ENCODE data around the gene JAKMIP1. TPM values are rescaled to one million over a fixed set of nuclear protein-coding genes. Genes with fewer than 3 reads are reported as not detected.

JAKMIP1 gene
- polyA plus RNA-seq, 10 donors, result 0.15 to 0.46 (median 0.16) TPM; not detected in 7

DNA sequence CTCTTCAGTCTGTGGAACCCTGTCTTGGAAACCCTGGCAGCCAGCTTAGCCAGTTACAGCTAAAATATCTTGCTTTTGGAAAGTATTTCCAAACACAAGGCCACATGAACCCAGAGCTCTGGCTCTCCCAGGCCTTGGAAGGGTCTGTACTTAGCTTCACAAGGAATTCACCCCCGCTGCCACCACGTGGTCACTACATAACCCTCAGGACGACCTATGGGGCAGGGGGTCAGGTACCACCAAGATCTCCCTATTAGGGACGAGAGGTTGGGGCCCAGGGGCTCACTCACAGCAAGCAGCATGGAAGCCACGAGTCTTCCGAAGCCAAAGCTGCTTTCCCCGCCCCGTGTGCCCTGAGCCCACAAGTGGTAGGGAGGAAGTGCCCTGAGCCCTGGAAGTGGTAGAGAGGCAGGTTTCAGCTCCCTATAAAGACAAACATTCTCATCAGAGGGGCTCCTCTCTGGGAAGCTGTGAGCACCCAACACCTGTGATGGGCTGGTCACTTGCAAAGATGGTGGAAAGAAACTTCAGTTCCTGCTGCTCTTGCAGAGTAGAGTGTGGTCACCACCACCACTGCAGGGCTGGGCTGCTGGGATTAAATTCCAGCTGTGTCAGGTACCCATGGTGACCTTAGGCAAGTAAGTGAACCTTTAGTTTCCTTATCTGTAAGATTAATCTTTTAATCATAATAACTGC, 4.7 kb upstream of the JAKMIP1 start:
- DNase-seq, result no peak

GRCh38 chr4:6204098-6204497, 3.7 kb upstream of the JAKMIP1 start:
- DNase-seq, result no peak

GRCh38 chr4:6201580-6202091, 1.3 kb upstream of the JAKMIP1 start:
- no peak for DNase-seq

- no peak for DNase-seq
Measured at GRCh38 chr4:6200922-6201362, 593 bp upstream of the JAKMIP1 start.

DNA sequence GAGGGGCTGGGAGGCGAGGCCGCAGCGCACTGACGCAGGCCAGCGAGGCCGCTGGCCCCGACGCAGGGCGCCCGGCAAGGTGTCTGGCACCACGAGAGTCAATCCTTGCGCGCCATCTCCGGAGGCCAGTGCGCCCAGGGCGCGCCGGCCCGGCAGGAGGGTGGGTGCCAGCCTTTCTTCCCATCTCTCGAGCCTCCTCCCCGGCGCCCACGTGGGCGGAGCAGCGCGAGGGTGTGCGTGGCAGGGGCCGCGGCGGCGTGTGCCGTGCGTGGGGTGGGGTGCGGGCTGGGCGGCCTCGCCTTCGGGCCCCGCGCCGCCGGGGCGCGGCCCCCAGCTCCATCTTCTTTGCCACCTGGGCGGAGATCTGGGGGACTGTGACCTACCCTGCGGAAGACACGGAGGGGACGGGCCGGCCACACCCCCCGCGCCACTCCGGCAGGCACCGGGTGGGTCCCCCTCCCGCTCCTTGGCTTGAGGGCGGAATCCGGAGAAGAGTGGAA, 877 bp downstream of the JAKMIP1 start:
- no peak for DNase-seq

- peak in 1 of 3 donors; percentile 23 for DNase-seq
Measured at GRCh38 chr4:6198768-6199421, 1.5 kb downstream of the JAKMIP1 start.

DNA sequence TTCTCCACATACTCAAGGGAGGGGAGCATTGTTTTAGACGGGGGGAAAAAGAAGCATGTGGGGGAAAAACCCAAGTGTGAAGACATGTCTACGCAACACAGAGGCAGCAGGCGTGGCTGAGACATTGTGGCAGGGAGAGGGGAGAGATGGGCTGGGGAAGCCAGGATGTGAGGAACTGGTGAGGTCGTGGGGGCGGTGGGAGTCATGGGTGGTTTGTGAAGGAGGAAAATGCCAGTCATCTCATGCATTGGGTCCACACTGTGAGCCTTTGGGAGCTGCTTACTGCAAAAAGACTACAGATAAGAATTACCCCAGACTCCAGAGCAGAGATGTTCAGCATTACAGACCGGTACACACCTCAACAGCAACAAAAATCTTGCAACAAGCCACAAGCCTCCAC, 2.1 kb downstream of the JAKMIP1 start:
- no peak for DNase-seq

GRCh38 chr4:6197433-6198174, 2.7 kb downstream of the JAKMIP1 start:
- no peak for DNase-seq

DNA sequence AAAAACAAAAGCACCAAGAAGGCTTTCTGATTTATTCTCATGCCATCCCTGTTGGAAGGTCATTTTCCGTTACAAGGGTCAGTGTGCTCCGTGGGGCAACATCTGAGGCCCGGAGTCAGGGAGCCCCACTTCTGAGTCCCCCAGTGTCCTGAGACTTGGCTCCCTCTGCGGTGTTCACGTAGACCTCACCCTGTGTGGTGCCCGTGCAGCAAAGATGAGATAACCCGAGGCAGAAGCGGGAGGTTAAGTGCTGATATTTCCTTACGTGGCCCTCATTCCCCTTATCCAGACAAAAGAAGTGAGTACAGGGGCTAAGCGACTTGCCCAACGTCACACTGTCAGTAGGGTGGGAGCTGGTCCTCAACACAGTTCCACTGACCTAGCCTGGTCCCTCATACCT, 3.5 kb downstream of the JAKMIP1 start:
- DNase-seq, result no peak

DNA sequence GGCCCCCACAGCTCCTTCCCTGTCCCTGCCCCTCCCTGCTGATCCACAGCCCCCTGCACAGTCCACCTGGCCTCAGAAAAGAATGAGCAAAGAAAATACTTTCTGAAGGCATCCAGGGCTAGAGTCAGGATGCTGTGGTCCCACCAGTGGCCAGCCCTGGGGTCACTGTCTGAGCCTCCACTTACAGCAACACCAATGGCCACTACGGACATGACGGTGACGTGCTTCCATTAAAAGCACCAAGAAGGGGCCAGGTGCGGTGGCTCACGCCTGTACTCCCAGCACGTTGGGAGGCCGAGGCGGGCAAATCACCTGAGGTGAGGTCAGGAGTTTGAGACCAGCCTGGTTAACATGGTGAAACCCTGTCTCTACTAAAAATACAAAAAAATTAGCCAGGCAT, 4.0 kb downstream of the JAKMIP1 start:
- no peak for DNase-seq

GRCh38 chr4:6195602-6196319, 4.6 kb downstream of the JAKMIP1 start:
- no peak for DNase-seq

GRCh38 chr4:6194458-6195195, 5.7 kb downstream of the JAKMIP1 start:
- DNase-seq, result no peak

DNA sequence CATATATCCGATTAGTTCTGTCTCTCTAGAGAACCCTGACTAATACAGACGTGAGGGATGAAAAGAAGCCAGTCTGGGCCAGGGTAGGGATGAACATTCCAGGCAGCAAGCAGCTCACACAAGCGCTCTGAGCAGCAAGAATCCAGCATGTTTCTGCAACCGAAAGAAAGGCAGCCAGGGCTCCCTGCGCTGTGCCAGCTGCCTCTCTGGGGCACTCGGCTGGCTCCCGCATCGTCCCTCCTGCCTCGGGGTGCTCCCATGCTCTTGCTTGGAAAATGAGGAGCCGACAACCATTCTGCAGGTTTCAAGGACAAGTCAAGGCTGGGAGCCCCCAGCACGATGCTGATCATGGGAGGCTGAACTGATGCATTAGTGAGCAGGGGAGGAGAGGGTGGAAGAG, 7.0 kb downstream of the JAKMIP1 start:
- DNase-seq, result no peak

- DNase-seq, result no peak
Measured at GRCh38 chr4:6192245-6192644, 8.1 kb downstream of the JAKMIP1 start.

- no peak for DNase-seq
Measured at GRCh38 chr4:6191448-6192130, 8.8 kb downstream of the JAKMIP1 start.

DNA sequence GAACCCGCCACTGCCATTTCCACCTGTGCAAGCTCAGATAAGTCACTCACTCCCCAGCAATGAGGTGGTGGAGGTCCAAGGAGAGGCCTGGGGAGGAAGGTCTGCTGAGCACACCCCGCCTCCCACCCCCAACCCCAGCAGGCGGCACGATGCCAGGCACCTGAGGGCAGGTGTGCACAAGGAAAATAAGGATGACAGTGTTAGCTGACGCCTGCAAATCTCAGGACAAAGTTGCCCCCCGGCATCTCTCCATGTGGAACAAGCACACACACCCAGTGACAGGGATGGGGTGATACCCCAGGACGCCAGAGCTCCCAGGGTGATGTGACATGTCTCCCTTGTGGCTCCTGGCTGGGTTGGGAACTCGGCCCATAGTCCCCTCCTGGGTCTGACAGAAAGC, 9.9 kb downstream of the JAKMIP1 start:
- DNase-seq, result no peak

DNA sequence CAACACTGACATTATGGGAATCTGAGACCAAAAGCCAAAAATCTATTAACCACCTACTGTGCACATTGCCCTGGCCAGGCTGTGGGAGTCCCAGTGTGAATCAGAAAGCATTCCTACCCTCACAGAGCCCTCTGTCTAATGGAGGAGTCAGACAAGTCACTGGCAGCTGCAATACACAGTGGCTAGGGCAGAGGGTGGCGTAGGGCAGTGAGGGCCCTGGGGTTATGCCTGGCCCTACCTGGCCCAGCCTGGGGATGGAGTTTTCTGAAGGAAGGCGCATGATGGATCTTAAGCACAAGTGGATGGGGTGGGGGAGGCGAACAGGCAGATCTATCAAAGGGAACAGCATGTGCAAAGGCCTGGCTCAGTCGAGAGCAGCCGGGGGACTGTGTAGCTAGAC, 10.8 kb downstream of the JAKMIP1 start:
- DNase-seq, result no peak

- DNase-seq, result no peak
Measured at GRCh38 chr4:6188687-6189305, 11.6 kb downstream of the JAKMIP1 start.

- DNase-seq, result no peak
Measured at GRCh38 chr4:6184169-6184568, 16.2 kb downstream of the JAKMIP1 start.

GRCh38 chr4:6183740-6184139, 16.6 kb downstream of the JAKMIP1 start:
- no peak for DNase-seq
